HG03064 (cell line): ENCODE results near the gene SMYD3.
A peak's percentile ranks its signal among the peaks of the same experiment; 100 is the strongest.

Experiments used
- ATAC-seq: cut with Tn5 transposase; IDR thresholded peaks from one replicate; pipeline ENCODE4 v1.9.1; 2021; ENCODE audit warnings: low read depth; ENCODE audit not compliant: unreplicated experiment

Gene SMYD3

DNA sequence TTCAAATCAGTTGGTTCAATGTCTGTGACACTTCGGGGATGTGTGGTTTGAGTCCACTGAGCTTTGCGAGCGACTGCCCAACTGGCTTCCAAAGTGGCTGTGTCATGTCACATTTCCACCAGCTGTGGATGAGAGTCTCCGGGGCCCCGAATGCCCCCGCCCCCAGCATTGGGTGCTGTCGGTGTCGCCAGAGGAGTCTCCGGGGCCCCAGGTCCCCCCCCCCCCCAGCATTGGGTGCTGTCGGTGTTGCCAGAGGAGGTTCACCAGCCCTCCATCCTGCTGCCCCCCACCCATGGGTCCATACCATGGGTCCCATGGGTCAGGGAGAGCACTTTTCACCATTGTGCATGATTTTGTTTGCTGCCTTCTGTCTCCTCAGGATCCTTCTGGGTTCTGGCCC is 9.0 kb upstream of the SMYD3 start:
- ATAC-seq: no peak

- no peak for ATAC-seq
Measured at GRCh38 chr1:246515390-246516005, 8.4 kb upstream of the SMYD3 start.

DNA sequence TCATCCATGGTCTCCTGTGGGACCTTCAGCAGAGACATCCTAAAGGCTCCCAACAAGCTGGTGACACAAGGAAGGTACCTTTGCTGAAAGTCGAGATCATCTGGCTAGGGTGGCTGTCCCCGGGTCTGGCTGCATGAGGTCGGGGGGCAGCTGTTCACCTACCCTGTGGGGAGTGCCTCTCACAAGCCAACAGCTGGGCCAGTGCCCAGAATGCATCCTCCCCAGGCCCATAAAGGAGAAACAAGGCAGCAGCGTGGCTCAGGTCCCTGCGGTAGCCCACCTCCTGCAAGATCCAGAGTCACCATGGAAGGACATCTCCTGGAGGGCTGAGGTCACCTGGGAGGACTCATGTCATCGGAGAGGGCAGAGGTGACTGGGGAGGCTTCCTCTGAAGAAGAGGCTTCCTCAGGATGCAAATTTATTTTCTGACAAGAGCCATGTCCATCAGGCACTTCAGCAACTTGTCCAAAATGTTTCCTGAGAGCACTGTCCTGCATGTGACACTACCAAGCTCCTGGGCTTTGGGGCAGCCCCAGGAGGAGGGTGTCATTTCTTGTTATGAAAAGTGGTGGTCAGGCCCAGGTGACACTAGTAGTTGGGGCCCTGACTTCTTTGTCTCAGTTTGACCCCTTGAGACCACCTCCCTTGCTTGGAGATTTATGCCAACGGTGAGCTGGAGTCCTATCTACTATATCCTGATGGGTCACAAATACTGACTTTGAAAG is 6.7 kb upstream of the SMYD3 start:
- ATAC-seq: no peak

DNA sequence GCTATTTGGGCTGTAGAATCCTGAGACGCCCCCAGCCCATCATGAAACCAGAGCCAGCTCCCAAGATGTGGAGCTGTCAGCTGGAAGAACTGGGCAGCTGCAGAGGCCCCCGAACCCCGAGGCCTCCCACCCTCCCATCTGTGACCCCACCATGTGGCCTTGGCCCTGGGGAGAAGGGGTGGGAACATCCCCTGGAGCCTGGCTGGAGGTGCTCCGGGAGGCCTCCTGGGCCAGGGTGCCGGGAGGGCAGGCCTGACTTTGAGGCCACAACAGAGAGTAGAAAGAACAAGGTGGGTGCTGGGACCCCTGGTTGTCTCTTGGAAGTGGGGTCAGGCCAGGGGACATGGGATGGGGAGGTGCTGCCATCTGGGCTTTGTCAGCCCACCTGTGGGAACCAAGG is 6.0 kb upstream of the SMYD3 start:
- ATAC-seq: no peak

DNA sequence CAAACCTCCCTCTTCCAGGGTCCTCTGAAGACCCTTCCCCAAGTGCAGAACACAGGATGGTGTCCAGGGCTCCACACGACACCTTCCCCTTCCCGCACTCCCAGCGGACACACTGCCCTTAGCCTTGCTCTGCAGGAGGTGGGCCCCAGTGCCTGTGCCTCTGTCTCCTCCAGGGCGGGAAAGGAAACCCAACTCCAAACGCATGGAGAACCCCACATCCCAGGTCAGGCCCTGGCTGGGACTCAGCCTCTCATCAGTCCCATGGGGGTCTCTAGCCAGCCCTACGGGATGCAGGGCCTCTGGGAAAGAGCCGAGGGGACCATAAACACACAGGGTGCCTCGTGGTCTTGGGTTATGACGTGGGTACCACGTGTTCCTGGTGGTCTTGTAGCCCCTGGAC is 5.6 kb upstream of the SMYD3 start:
- ATAC-seq: no peak

DNA sequence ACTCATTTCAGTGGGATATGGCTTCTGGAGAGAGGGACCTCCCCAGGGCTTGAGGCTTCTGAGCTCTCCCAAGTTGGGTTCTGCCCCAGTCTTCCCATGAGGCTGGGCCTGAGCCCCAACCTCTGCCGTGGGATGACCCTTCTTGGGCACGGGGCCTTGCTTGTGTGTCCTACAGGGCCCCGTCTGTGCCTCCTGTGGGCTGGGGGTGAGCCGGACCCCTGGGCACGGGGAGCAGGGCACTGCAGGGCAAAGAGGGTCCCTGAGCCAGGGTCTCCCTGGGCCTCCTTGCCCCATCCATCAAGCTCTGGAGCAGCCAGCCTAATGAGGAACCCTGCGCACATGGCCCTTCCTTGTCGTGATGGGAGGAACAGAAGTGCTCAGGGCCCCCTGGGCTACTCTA is 5.2 kb upstream of the SMYD3 start:
- ATAC-seq: no peak

GRCh38 chr1:246511203-246511602 is 4.1 kb upstream of the SMYD3 start:
- no peak for ATAC-seq

DNA sequence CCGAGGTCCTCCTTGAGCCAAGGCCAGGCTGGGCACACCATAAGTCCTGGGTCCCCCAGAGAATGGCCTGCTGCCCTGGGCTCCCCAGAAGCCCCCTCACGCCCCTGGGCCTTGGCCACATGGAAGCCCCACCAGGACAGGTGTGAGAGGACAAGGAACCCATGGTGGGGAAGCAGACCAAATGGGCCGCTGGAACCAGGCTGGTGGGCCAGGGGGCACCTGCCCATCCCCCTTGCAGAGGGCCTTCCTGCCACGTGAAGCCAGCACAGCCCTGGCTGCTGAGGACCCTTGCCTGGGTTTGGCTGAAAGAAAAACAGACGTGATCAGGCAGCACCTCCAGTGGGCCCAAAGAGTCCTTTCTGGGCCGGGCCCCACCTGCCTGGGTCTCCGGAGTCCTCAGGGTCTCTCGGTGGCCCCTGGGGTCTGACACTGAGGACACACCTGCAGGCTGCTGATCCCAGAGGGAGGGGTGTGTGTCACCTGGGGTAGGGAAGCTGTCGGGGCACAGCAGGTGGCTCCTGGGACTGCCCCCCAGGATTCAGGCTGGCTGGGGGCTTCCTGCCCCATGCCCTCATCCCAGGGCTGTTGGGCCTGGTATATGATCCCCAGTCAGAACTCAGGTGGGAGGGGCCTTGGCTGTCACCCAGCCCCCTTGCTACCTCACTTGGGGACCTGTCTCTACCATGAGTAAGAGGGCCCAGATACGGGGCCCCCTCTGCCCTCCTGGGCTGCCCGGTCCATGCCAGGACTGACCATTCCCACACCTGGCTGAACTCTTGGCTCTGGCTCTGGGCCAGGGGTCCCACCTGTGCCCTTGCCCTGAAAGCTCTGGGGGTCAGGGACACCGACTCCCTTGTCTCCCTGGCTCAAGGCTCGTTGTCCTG is 3.3 kb upstream of the SMYD3 start:
- no peak for ATAC-seq

GRCh38 chr1:246508897-246509688 is 2.0 kb upstream of the SMYD3 start:
- ATAC-seq: no peak

GRCh38 chr1:246506367-246506673 is 759 bp downstream of the SMYD3 start:
- ATAC-seq: peak; percentile 13

DNA sequence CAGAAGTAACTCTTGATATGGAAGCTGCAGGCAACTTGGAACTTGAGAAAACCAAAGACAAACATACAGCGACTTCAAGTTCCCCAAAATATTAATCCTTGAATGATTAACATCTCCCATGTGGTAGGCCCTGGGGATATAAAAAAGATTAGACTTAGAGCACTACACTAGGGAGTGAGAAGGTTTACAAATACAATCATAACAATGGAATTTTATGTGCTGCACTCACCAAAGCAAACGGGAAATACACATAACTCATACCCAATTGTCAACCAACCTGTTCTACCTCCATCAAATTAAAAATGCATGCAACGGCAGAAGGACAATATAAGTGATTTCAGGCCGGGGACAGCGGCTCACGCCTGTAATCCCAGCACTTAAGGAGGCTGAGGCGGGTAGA is 3.7 kb downstream of the SMYD3 start:
- ATAC-seq: no peak

- no peak for ATAC-seq
Measured at GRCh38 chr1:246497331-246497915, 9.7 kb downstream of the SMYD3 start.

GRCh38 chr1:246492611-246493245 is 14.4 kb downstream of the SMYD3 start:
- no peak for ATAC-seq

GRCh38 chr1:246491551-246492053 is 15.5 kb downstream of the SMYD3 start:
- no peak for ATAC-seq

GRCh38 chr1:246488674-246489073 is 18.4 kb downstream of the SMYD3 start:
- no peak for ATAC-seq

DNA sequence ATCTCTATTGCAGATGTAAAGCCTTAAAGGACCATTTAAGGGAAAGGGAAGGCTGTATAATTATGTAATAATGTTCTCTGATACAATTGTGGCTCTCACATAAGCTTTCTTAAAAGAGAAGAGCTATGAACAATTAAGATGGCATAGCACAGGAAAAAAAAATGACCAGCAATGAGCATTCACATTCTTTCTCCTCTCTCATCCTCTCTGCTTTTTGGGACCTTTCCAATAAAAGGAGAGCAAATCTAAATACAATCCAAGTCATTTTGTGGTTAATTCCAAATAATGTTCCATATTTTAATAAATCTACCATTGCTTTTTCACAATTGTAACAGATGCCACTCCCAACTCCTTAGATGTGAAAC is 23.5 kb downstream of the SMYD3 start:
- ATAC-seq: no peak

DNA sequence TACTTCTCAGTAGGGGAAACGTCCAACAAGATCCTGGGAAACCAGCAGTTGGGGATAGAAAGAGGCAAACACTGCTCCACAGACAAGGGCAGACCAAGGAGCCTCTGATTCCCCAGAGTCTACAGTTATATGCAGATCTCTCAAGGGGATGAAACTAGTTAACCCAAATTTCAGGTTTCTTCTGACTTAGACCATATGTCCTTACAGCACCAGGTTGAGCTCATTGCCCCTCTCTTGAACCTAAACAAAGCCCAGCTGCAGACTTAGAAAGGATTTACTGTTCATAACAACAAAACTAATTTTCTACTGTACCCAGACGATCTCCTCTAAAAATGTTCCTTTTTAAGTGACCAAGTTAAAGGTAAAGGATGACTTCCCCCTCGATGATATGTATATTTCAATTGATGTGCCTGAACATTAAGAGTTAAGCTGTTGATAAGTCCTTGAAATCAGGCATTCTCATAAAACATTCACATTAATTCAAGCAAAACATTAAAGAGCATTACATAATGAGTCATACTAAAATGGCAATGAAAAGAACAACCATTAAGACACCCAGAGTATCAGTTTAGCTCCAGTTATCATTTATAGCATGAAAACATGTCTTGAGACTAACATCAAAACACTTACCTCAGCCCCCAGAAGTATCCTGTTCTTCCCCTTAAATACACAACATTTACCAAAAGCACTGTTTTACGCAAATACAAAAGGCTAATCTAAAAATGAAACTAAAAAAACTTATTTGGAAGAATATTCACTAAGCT is 24.1 kb downstream of the SMYD3 start:
- peak; percentile 70 for ATAC-seq

DNA sequence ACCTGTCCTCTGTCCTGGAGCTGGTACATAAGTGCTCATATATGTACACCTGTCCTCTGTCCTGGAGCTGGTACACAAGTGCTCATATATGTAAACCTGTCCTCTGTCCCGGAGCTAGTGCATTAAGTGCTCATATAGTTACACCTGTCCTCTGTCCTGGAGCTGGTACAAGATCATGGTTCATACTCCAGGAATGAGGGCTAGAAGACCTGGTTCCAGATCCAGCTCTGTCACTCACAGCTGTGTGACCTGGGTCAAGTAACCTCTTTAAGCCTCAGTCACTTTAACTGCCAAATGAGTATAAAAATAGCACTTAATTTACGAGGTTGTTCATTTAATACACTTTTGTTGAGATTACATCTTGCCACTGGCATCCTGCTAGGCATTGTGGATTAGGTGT is 28.0 kb downstream of the SMYD3 start:
- no peak for ATAC-seq

GRCh38 chr1:246477634-246478033 is 29.4 kb downstream of the SMYD3 start:
- ATAC-seq: no peak
